Loucy (cell line): Measurements from ENCODE around the gene RNF130.

Experiments
- CTCF ChIP-seq: fragments of 200-600 bp; sonication (generic); conservative IDR thresholded peaks from 2 replicates; pipeline ENCODE4 v1.5.1; 2014; ENCODE audit warnings: mild to moderate bottlenecking, antibody characterized with exemption, low read length
- EZH2phosphoT487 ChIP-seq: fragments of 200-600 bp; IDR thresholded peaks from 2 replicates; pipeline ENCODE4 v1.6.1; 2018; ENCODE audit warnings: antibody characterized with exemption, mild to moderate bottlenecking, moderate library complexity, borderline replicate concordance

- TF ChIP-seq CTCF (no peak), EZH2phosphoT487 (no peak)
These were observed 165.2 kb downstream of the RNF130 start for GRCh38 chr5:179906294-179906794.
